ENCODE data around the gene EEF2K. TPM values are rescaled to one million over a fixed set of nuclear protein-coding genes. Genes with fewer than 3 reads are reported as not detected.

EEF2K gene
- total and polyA plus RNA-seq, 2 of the 13 experiments (the other 11 are each of a cell fraction or from before 2014, with no cell fraction given), result 22.0 to 23.8 TPM

- intact Hi-C loops (cut with micrococcal nuclease; ENCODE audit: unreplicated experiment), result no loop called here
- H3K4me2 ChIP-seq (ENCODE audit: low read depth, low read length), result no peak overlapping the region
- FAIRE-seq, result no peak
- no peak for DNase-seq (ENCODE audit: low spot score)
- TF ChIP-seq NR2C2 (CRISPR knock-in tag; IDR thresholded peaks at IDR 0.05; ENCODE audit: borderline replicate concordance), result no peak
- no peak for TF ChIP-seq NR2F6 (IDR thresholded peaks at IDR 0.05)
- TF ChIP-seq NR2F6 (CRISPR knock-in tag; IDR thresholded peaks at IDR 0.05), result no peak
- no peak for TF ChIP-seq PCBP2 (optimal IDR thresholded peaks at IDR 0.05; ENCODE audit: low read depth, low read length, poor library complexity, severe bottlenecking)
- TF ChIP-seq ATM (IDR thresholded peaks at IDR 0.05; ENCODE audit: borderline replicate concordance), result no peak
- no peak for TF ChIP-seq ZBTB25 (CRISPR knock-in tag; IDR thresholded peaks at IDR 0.05)
- no peak for TF ChIP-seq MLLT10 (CRISPR knock-in tag; IDR thresholded peaks at IDR 0.05)
- no peak for TF ChIP-seq ZFP62 (CRISPR knock-in tag; IDR thresholded peaks at IDR 0.05)
- TF ChIP-seq YY1 (IDR thresholded peaks at IDR 0.05; ENCODE audit: insufficient read depth, insufficient replicate concordance, low read depth, low read length), result no peak
- TF ChIP-seq, protein P1, sequence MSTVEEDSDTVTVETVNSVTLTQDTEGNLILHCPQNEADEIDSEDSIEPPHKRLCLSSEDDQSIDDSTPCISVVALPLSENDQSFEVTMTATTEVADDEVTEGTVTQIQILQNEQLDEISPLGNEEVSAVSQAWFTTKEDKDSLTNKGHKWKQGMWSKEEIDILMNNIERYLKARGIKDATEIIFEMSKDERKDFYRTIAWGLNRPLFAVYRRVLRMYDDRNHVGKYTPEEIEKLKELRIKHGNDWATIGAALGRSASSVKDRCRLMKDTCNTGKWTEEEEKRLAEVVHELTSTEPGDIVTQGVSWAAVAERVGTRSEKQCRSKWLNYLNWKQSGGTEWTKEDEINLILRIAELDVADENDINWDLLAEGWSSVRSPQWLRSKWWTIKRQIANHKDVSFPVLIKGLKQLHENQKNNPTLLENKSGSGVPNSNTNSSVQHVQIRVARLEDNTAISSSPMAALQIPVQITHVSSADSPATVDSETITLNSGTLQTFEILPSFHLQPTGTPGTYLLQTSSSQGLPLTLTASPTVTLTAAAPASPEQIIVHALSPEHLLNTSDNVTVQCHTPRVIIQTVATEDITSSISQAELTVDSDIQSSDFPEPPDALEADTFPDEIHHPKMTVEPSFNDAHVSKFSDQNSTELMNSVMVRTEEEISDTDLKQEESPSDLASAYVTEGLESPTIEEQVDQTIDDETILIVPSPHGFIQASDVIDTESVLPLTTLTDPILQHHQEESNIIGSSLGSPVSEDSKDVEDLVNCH (CRISPR knock-in tag; IDR thresholded peaks at IDR 0.05), result no peak
- no peak for TF ChIP-seq HNF4A (CRISPR knock-in tag; IDR thresholded peaks at IDR 0.05)
- TF ChIP-seq, protein P2, sequence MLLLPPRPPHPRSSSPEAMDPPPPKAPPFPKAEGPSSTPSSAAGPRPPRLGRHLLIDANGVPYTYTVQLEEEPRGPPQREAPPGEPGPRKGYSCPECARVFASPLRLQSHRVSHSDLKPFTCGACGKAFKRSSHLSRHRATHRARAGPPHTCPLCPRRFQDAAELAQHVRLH (CRISPR knock-in tag; IDR thresholded peaks at IDR 0.05; ENCODE audit: borderline replicate concordance, low read depth), result no peak
- no peak overlapping the region for H3K9ac ChIP-seq (ENCODE audit: insufficient read depth, low read depth, low read length)
- H4K20me1 ChIP-seq (ENCODE audit: insufficient read depth, low read length), result no peaks in the 10 kb centered on the region
- no peaks in the 10 kb centered on the region for H3K27me3 ChIP-seq (ENCODE audit: control insufficient read depth in 1 of 2, insufficient read depth in 2 of 2, low read length in 2 of 2)
- ChIA-PET CTCF (ENCODE audit: low intra/inter-chr PET ratio, low total read pairs) (no interaction called here), POLR2A (no interaction called here)
- no peak overlapping the region for H3K4me3 ChIP-seq (replicated peaks in 1 of 3; ENCODE audit: insufficient read depth in 1 of 3, low read depth in 2 of 3, low read length in 3 of 3)
- no peak overlapping the region for H2AFZ ChIP-seq (ENCODE audit: low read length)
- no peaks in the 10 kb centered on the region for H3K79me2 ChIP-seq (ENCODE audit: insufficient read depth, low read length)
- no peak overlapping the region for H3K27ac ChIP-seq (ENCODE audit: extremely low read length, insufficient read depth, low read length)
- peaks cover 36 to 79% of the 10 kb centered on the region in 2 experiments for H3K36me3 ChIP-seq (replicated peaks in 1 of 2; ENCODE audit: control insufficient read depth in 1 of 2, insufficient read depth in 2 of 2, low read length in 2 of 2)
- 100% methylated on average over 4 of the region's 6 CpGs for WGBS (ENCODE audit: low lambda C conversion rate)
- no TSS peak for BruUV-seq (replicated peaks)
- H3K4me1 ChIP-seq (ENCODE audit: insufficient read depth, low read length), result no peaks in the 10 kb centered on the region
- no peak for ATAC-seq
- no peaks in the 10 kb centered on the region for H3K9me3 ChIP-seq (ENCODE audit: low read length)
- in situ Hi-C loops (cut with HindIII; ENCODE audit: extremely low pct_ligation_motif_present, low pct_unique_long_range_greater_than_20kb), result no loop called here
Measured at GRCh38 chr16:22250522-22250921, 44.4 kb downstream of the EEF2K start.

Measured in HepG2 (cell line).